Spleen (tissue), 7 donors: Measurements from ENCODE around the gene PRTG.

Source experiments
- CTCF ChIP-seq, 11 experiments: fragments of 200-600 bp in 7 of 11; fragments of 450-650 bp in 4 of 11; sonication (generic) in 4 of 11; IDR thresholded peaks in 8 of 11; conservative IDR thresholded peaks in 3 of 11; 1 replicate in 7 of 11; 2 replicates in 4 of 11; pipeline versions ENCODE4 v1.4.0 to v1.8.0; 2016 to 2021; ENCODE audit warnings: antibody characterized with exemption in 11 of 11, inconsistent platforms in 4 of 11, mild to moderate bottlenecking in 1 of 11
- POLR2A ChIP-seq, 3 donors: fragments of 450-650 bp; IDR thresholded peaks; one replicate each; pipeline ENCODE4 v1.5.1; 2017; ENCODE audit warnings: antibody characterized with exemption in 3 of 3, mild to moderate bottlenecking in 1 of 3
- POLR2AphosphoS5 ChIP-seq, 3 donors: sonication (generic); formaldehyde crosslinking; IDR thresholded peaks; one replicate each; pipeline ENCODE4 v1.5.1; 2017; ENCODE audit warnings: antibody characterized with exemption in 3 of 3
- donor health status: DM: no; HTN: no; CAD: no; lungs with moderate emphysema.
- donor health status: DM: no; HTN: no; CAD: no.
- donor health status: DM: no; HTN: no; CAD: no.

- TF ChIP-seq POLR2A (IDR thresholded peaks at IDR 0.05) (no peak), POLR2AphosphoS5 (IDR thresholded peaks at IDR 0.05) (no peak), CTCF (IDR thresholded peaks at IDR 0.05 in 8 of 11, conservative IDR thresholded peaks at IDR 0.05 in 3 of 11) (no peak)
Measured at GRCh38 chr15:55743729-55744655, 1.0 kb upstream of the PRTG start.
